HEK293 (cell line): ENCODE results near the gene MRPL33.

ENCODE experiments used
- CTCF ChIA-PET: fragments of 350-600 bp; formaldehyde crosslinking; extraction: SDS; loops from one replicate; lab custom pipeline; 2021; ENCODE audit warnings: antibody characterized with exemption; lab: Yijun Ruan, JAX
- POLR2A ChIA-PET: fragments of 300-600 bp; formaldehyde crosslinking; extraction: SDS; loops from one replicate; lab custom pipeline; 2020; ENCODE audit warnings: antibody characterized with exemption, inconsistent platforms; lab: Yijun Ruan, JAX
- H3K27ac ChIP-seq: fragments of 200-500 bp; sonication (Bioruptor generic); 2 replicates; pipeline ENCODE4 v1.5.1; 2014; ENCODE audit warnings: low read depth, low read length, control low read depth, inconsistent platforms; ENCODE audit errors: extremely low read depth
- H3K36me3 ChIP-seq, 2 experiments: fragments of 200-500 bp in 1 of 2; sonication (Bioruptor generic) in 1 of 2; 1 replicate in 1 of 2; 2 replicates in 1 of 2; pipeline ENCODE4 v1.5.1; 2014 to 2017; ENCODE audit warnings: inconsistent platforms in 2 of 2, low read length in 2 of 2; ENCODE audit not compliant: control insufficient read depth in 2 of 2, insufficient read depth in 1 of 2
- H3K4me1 ChIP-seq: fragments of 200-500 bp; sonication (Bioruptor generic); 2 replicates; pipeline ENCODE4 v1.5.1; 2014; ENCODE audit warnings: mild to moderate bottlenecking, low read length, inconsistent platforms; ENCODE audit not compliant: control insufficient read depth, insufficient read depth
- H3K4me3 ChIP-seq: 2 replicates; pipeline ENCODE4 v1.5.1; 2011; ENCODE audit warnings: low read depth, mild to moderate bottlenecking, control low read depth, low read length, moderate library complexity
- H3K9me3 ChIP-seq: fragments of 200-500 bp; sonication (Bioruptor generic); 2 replicates; pipeline ENCODE4 v1.5.1; 2014; ENCODE audit warnings: low read depth, low read length, inconsistent platforms; ENCODE audit not compliant: control insufficient read depth, insufficient read depth
- HIC1 ChIP-seq: fragments of 450-650 bp; formaldehyde crosslinking; IDR thresholded peaks from 2 replicates; pipeline ENCODE4 v1.5.1; 2016; ENCODE audit warnings: missing biosample characterization, missing genetic modification characterization
- KLF1 ChIP-seq: fragments of 450-650 bp; formaldehyde crosslinking; IDR thresholded peaks from 2 replicates; pipeline ENCODE4 v1.5.1; 2016; ENCODE audit warnings: missing biosample characterization, missing genetic modification characterization
- KLF10 ChIP-seq: fragments of 450-650 bp; IDR thresholded peaks from 2 replicates; pipeline ENCODE4 v1.5.1; 2018; ENCODE audit warnings: missing biosample characterization, mild to moderate bottlenecking, missing genetic modification characterization
- TCF7L2 ChIP-seq: IDR thresholded peaks from 2 replicates; pipeline ENCODE4 v1.6.1; 2011; ENCODE audit warnings: low read depth, mild to moderate bottlenecking, inconsistent platforms, low read length, moderate library complexity, borderline replicate concordance
- ZBTB11 ChIP-seq: fragments of 450-650 bp; formaldehyde crosslinking; conservative IDR thresholded peaks from 2 replicates; pipeline ENCODE4 v1.5.1; 2016; ENCODE audit warnings: low read depth, missing biosample characterization, missing genetic modification characterization
- ZBTB48 ChIP-seq: fragments of 450-650 bp; formaldehyde crosslinking; IDR thresholded peaks from 2 replicates; pipeline ENCODE4 v1.5.1; 2016; ENCODE audit warnings: missing biosample characterization, missing genetic modification characterization
- ZBTB49 ChIP-seq: fragments of 450-650 bp; formaldehyde crosslinking; IDR thresholded peaks from 2 replicates; pipeline ENCODE4 v1.5.1; 2016; ENCODE audit warnings: missing biosample characterization, missing genetic modification characterization, low read depth
- ZBTB7A ChIP-seq: fragments of 450-650 bp; formaldehyde crosslinking; IDR thresholded peaks from 2 replicates; pipeline ENCODE4 v1.5.1; 2016; ENCODE audit warnings: low read depth, missing biosample characterization, missing genetic modification characterization
- ZFHX2 ChIP-seq: fragments of 450-650 bp; formaldehyde crosslinking; conservative IDR thresholded peaks from 2 replicates; pipeline ENCODE4 v1.5.1; 2016; ENCODE audit warnings: missing biosample characterization, missing genetic modification characterization
- ZFP41 ChIP-seq: fragments of 450-650 bp; formaldehyde crosslinking; IDR thresholded peaks from 2 replicates; pipeline ENCODE4 v1.5.1; 2016; ENCODE audit warnings: missing biosample characterization, missing genetic modification characterization, borderline replicate concordance
- ZNF169 ChIP-seq: fragments of 450-650 bp; formaldehyde crosslinking; IDR thresholded peaks from 2 replicates; pipeline ENCODE4 v1.5.1; 2016; ENCODE audit warnings: missing biosample characterization, missing genetic modification characterization
- ZNF266 ChIP-seq: fragments of 450-650 bp; formaldehyde crosslinking; IDR thresholded peaks from 2 replicates; pipeline ENCODE4 v1.5.1; 2016; ENCODE audit warnings: missing biosample characterization, missing genetic modification characterization, low read depth
- ZNF354C ChIP-seq: fragments of 450-650 bp; formaldehyde crosslinking; IDR thresholded peaks from 2 replicates; pipeline ENCODE4 v1.5.1; 2016; ENCODE audit warnings: missing biosample characterization, missing genetic modification characterization, low read depth, borderline replicate concordance
- ZNF449 ChIP-seq: fragments of 450-650 bp; formaldehyde crosslinking; IDR thresholded peaks from 2 replicates; pipeline ENCODE4 v1.5.1; 2017; ENCODE audit warnings: missing biosample characterization, mild to moderate bottlenecking, missing genetic modification characterization, moderate library complexity
- ZNF585B ChIP-seq: fragments of 450-650 bp; formaldehyde crosslinking; IDR thresholded peaks from 2 replicates; pipeline ENCODE4 v1.5.1; 2016; ENCODE audit warnings: missing biosample characterization, missing genetic modification characterization
- ZNF623 ChIP-seq: fragments of 450-650 bp; formaldehyde crosslinking; IDR thresholded peaks from 2 replicates; pipeline ENCODE4 v1.5.1; 2016; ENCODE audit warnings: missing biosample characterization, missing genetic modification characterization
- ZNF658 ChIP-seq: fragments of 450-650 bp; formaldehyde crosslinking; IDR thresholded peaks from 2 replicates; pipeline ENCODE4; 2016; ENCODE audit warnings: missing biosample characterization, missing genetic modification characterization
- ZNF792 ChIP-seq: fragments of 450-650 bp; formaldehyde crosslinking; IDR thresholded peaks from 2 replicates; pipeline ENCODE4 v1.5.1; 2016; ENCODE audit warnings: missing biosample characterization, missing genetic modification characterization

MRPL33 gene

GRCh38 chr2:27724905-27725701 lies 46.4 kb upstream of the MRPL33 start:
- Histone ChIP-seq H3K36me3 (no peaks in the 10 kb centered on the region), H3K9me3 (no peaks in the 10 kb centered on the region), H3K4me1 (no peaks in the 10 kb centered on the region), H3K4me3 (no peak overlapping the region), H3K27ac (no peak overlapping the region)
- TF ChIP-seq ZFHX2 (tag by site-specific recombination) (no peak), ZFP41 (no peak), HIC1 (tag by site-specific recombination) (no peak)
- CTCF ChIA-PET: interaction anchor here (0.7 to 3.5 kb wide), 6 partner anchors 20 to 1462 kb away, joined by 3 to 45 read pairs (median 6); no protein-coding TSS in a partner anchor
- POLR2A ChIA-PET: no interaction called here

- Histone ChIP-seq H3K27ac (no peak overlapping the region), H3K36me3 (no peaks in the 10 kb centered on the region), H3K4me3 (no peak overlapping the region), H3K9me3 (no peaks in the 10 kb centered on the region), H3K4me1 (no peaks in the 10 kb centered on the region)
- TF ChIP-seq ZBTB48 (tag by site-specific recombination): no peak
- TF ChIP-seq ZNF792 (tag by site-specific recombination): no peak
- TF ChIP-seq KLF1 (tag by site-specific recombination): no peak
- no peak for TF ChIP-seq ZBTB7A (tag by site-specific recombination)
- TF ChIP-seq ZNF449: no peak
- no peak for TF ChIP-seq TCF7L2
- no peak for TF ChIP-seq ZNF585B (tag by site-specific recombination)
- TF ChIP-seq ZBTB11: no peak
- no peak for TF ChIP-seq ZBTB49 (tag by site-specific recombination)
- no peak for TF ChIP-seq ZNF354C (tag by site-specific recombination)
- TF ChIP-seq ZNF169 (tag by site-specific recombination): no peak
- no peak for TF ChIP-seq ZNF266 (tag by site-specific recombination)
- no peak for TF ChIP-seq ZNF623 (tag by site-specific recombination)
- TF ChIP-seq ZNF658 (tag by site-specific recombination): no peak
- no peak for TF ChIP-seq KLF10 (tag by site-specific recombination)
- POLR2A ChIA-PET: no interaction called here
- CTCF ChIA-PET: interaction anchor here (1.9 kb wide), 1 partner anchor 27 kb away, joined by 7 read pairs; no protein-coding TSS in a partner anchor
Observed at GRCh38 chr2:27727257-27727656, 44.3 kb upstream of the MRPL33 start.
